GM19023 (cell line): Measurements from ENCODE around the gene TNFSF11.

ENCODE experiments used
- ATAC-seq: cut with Tn5 transposase; IDR thresholded peaks from one replicate; pipeline ENCODE4 v1.9.1; 2021; ENCODE audit warnings: mild to moderate bottlenecking, moderate library complexity; ENCODE audit not compliant: unreplicated experiment

The TNFSF11 gene

DNA sequence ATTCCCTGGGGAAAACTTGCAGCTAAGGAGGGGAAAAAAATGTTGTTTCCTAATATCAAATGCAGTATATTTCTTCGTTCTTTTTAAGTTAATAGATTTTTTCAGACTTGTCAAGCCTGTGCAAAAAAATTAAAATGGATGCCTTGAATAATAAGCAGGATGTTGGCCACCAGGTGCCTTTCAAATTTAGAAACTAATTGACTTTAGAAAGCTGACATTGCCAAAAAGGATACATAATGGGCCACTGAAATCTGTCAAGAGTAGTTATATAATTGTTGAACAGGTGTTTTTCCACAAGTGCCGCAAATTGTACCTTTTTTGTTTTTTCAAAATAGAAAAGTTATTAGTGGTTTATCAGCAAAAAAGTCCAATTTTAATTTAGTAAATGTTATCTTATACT is 33.6 kb downstream of the TNFSF11 start:
- ATAC-seq = no peak

GRCh38 chr13:42610649-42611048 is 36.7 kb downstream of the TNFSF11 start:
- no peak for ATAC-seq

GRCh38 chr13:42611086-42611779 is 37.3 kb downstream of the TNFSF11 start:
- ATAC-seq = no peak

- no peak for ATAC-seq
These were observed 38.2 kb downstream of the TNFSF11 start for GRCh38 chr13:42612021-42612765.

DNA sequence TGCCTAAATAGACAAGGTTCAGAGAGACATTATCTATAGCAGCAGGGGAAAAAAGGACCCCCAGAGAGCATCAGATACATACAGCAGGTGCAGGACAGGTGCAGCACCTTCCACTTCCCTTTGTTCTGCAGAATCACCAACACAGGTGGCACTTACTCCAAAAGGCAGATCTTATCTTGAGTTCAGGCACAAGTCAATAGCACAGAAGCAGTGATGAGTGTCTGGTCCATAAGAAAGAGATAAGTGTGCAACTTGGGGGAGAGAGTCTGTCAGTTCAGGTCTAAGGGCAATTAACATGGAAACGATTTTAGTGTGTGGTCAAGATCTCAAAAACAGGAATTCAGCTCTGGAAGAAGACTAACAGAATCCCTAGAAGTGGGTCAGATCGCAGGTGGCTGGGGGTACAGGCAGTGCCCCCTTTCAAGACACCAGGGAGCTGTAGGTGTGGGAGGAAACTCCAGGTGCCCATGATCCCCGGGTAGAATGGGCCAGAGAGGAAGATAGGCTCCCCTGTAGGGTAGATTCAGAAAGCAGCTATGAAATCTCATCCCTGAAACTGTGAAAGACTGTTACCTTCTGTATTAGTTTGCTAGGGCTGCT is 40.6 kb downstream of the TNFSF11 start:
- ATAC-seq = no peak

DNA sequence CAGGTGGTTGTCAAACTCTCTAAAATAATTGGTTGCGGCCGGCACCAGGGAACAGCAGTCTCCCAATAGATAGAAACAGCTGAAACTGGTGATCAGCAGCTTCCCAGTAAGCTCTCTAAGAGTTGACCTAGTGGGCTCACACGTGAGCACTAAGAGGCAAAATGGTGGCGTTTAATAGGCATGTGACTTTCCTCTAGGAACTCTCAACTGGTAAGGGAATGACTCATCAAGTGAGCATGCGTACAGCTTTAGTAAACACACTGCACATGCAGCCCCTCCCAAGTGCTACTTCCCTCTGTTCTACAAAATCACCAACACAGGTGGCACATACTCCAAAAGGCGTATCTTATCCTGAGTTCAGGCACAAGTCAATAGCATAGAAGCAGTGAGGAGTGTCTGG is 41.7 kb downstream of the TNFSF11 start:
- no peak for ATAC-seq

GRCh38 chr13:42617221-42617620 is 43.3 kb downstream of the TNFSF11 start:
- ATAC-seq = no peak

- no peak for ATAC-seq
These were observed 50.0 kb downstream of the TNFSF11 start for GRCh38 chr13:42623916-42624315.

- no peak for ATAC-seq
These were observed 51.7 kb downstream of the TNFSF11 start for GRCh38 chr13:42625611-42626010.

DNA sequence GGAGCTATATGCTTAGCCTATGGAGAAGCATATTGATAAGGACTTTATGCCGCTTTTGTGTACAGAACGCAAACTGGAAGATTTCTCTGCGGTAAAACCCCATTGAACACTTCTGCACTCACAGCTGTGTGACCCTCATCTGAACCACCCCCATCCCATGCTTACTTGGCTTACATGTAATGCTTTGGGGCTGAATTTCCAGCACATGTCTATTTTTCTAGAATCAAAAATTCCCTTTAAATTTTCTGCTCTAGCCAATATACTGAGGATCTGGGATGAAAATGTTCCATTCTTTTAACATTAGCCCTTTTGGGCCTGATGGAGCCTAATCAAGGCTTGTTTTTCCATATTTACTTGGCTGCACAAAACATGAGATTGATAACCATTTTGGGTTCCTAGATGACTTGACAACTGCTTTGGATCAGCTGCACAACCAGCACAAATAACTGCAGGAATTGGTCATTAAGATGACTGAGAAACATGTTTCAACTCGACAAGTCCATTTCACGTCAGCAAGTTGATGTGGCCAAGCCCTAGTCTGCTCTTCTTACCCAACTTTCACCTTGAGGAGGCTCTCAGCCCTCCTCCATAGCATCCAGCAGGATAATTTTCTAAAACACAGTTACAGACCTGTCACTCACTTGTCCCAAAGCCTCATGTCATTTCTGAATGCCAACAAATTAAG is 52.4 kb downstream of the TNFSF11 start:
- ATAC-seq = no peak

DNA sequence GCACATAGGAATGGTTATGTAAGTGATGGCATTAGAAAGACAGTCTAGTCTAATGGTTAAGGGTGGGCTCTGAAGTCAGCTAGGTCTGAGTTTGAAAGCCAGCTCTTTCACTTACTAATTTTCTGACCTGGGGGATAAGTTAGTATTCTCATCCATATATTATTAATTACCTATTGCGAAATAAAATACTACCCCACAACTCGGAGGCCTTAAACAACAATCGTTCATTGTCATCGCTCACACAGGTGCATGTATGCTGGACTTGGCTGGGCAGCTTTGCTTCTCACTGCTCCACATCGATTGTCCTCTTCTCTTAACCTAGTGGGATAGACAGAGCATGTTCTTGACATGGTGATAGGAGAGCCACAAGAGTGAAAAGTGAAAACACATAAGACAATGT is 54.7 kb downstream of the TNFSF11 start:
- no peak for ATAC-seq

GRCh38 chr13:42631181-42631580 is 57.2 kb downstream of the TNFSF11 start:
- no peak for ATAC-seq

DNA sequence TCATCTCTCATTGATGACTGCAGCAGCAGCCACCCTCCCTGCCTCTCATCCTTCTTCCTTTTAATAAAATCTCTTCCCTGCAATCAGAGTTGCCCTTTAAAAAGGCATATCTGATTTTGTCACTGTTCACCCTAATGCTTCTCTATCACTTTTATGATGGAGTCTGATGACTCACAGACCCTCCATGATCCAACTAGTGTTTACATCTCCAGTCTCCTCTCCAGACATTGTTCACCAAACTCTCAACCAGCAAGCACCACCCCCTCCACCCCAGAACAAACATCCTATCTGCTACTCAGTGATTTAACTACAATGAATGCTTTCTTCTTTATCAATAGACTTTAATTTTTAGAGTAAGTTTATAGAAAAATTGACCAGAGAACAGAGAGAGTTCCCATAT is 59.5 kb downstream of the TNFSF11 start:
- no peak for ATAC-seq

GRCh38 chr13:42638101-42638500 is 64.1 kb downstream of the TNFSF11 start:
- ATAC-seq = no peak

DNA sequence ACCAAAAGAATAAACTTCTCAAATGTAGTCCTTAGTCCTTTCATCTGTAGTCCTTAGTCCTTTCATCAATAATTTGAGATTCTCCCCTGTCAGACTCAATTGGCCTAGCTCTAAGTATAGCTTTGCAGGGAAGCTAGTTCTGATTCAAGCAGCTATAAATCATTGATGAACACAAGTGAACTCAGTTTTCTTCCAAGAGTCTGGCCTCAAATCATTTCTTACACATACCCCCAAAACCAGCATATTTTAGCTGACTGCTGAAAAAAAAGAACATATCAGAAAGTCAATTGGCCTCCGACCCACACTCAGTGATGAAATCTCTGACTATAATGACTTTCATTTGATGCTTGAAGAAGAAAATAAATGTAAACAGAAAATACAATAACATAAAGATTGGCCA is 64.9 kb downstream of the TNFSF11 start:
- ATAC-seq = no peak

- ATAC-seq = no peak
These were observed 69.1 kb downstream of the TNFSF11 start for GRCh38 chr13:42643076-42643475.

GRCh38 chr13:42644841-42645240 is 70.9 kb downstream of the TNFSF11 start:
- ATAC-seq = no peak

GRCh38 chr13:42645717-42646116 is 71.8 kb downstream of the TNFSF11 start:
- no peak for ATAC-seq

- no peak for ATAC-seq
These were observed 75.2 kb downstream of the TNFSF11 start for GRCh38 chr13:42649141-42649540.

- no peak for ATAC-seq
These were observed 75.9 kb downstream of the TNFSF11 start for GRCh38 chr13:42649831-42650230.

- ATAC-seq = no peak
These were observed 76.6 kb downstream of the TNFSF11 start for GRCh38 chr13:42650506-42650905.
